GM18909 (cell line): ENCODE results near the gene PTPRC.

Source experiments
- ATAC-seq: cut with Tn5 transposase; IDR thresholded peaks from one replicate; pipeline ENCODE4 v1.9.1; 2021; ENCODE audit warnings: mild to moderate bottlenecking; ENCODE audit not compliant: unreplicated experiment, poor library complexity

PTPRC gene

DNA sequence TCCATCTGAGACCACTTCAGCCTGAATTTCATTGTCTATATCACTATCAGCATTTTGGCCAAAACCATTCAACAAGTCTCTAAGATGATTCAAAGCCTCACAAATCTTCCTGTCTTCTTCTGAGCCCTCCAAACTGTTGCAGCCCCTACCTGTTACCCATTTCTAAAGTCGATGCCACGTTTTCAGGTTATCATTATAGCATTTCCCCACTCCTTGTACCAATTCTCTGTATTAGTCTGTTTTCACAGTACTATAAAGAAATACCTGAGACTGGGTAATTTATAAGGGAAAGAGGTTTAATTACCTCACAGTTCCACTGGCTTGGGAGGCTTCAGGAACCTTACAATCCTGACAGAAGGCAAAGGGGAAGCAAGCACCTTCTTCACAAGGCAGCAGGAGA lies 158.8 kb downstream of the PTPRC start:
- ATAC-seq: no peak

DNA sequence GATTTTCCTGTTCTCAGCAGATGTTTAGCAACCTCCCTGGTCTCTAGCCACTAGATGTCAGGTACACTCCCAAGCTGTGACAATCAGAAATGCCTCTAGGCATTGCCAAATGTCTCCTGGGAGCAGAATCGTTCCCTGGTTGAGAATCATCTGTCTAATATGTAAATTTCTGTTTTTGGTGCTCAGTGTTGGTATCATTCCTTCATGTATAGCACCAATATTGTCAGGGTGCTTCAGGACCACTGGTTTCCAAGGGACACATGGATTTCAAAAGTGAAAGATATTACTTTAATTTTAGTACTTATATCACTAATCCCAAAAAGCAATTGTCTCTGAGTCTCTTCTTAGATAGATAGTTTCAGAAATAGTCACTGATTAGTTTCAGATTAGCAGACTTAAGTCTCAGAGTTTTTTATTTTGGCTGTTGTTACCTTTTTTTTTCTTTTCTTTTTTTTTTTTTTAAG lies 160.1 kb downstream of the PTPRC start:
- peak; percentile 87 for ATAC-seq

GRCh38 chr1:198805498-198806151 lies 166.8 kb downstream of the PTPRC start:
- no peak for ATAC-seq

GRCh38 chr1:198806861-198807260 lies 168.0 kb downstream of the PTPRC start:
- no peak for ATAC-seq
